Measurements from ENCODE around the gene OVCA2.

DNA sequence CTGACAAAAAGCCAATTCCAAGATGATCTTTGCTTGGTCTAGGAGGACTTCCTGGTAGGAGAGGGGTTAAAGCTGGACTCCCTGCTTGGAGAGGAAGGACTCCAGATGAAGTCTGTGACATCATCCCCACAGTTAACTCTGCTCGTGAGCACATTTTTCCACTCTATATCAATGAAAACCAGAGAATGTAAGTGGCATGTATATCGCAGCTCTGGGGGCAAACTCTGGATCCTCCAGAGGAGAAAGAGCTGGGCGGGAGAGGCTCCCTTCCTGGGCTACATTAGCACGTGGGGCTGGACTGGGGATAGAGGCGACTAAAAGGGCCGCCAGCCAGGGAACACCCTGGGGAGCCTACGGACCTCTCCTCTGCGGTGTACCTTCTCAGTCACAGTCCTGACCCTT is 47.2 kb downstream of the OVCA2 start:
- no peak for TF ChIP-seq POLR2A (IDR thresholded peaks at IDR 0.05)
- TF ChIP-seq, protein P1, sequence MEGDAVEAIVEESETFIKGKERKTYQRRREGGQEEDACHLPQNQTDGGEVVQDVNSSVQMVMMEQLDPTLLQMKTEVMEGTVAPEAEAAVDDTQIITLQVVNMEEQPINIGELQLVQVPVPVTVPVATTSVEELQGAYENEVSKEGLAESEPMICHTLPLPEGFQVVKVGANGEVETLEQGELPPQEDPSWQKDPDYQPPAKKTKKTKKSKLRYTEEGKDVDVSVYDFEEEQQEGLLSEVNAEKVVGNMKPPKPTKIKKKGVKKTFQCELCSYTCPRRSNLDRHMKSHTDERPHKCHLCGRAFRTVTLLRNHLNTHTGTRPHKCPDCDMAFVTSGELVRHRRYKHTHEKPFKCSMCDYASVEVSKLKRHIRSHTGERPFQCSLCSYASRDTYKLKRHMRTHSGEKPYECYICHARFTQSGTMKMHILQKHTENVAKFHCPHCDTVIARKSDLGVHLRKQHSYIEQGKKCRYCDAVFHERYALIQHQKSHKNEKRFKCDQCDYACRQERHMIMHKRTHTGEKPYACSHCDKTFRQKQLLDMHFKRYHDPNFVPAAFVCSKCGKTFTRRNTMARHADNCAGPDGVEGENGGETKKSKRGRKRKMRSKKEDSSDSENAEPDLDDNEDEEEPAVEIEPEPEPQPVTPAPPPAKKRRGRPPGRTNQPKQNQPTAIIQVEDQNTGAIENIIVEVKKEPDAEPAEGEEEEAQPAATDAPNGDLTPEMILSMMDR (IDR thresholded peaks at IDR 0.05 in 4 of 5, conservative IDR thresholded peaks at IDR 0.05 in 1 of 5) = no peak
